Measurements from ENCODE around the gene COX6A1.

COX6A1 gene

GRCh38 chr12:120468821-120469449 lies 31.0 kb downstream of the COX6A1 start:
- TF ChIP-seq, protein P1, sequence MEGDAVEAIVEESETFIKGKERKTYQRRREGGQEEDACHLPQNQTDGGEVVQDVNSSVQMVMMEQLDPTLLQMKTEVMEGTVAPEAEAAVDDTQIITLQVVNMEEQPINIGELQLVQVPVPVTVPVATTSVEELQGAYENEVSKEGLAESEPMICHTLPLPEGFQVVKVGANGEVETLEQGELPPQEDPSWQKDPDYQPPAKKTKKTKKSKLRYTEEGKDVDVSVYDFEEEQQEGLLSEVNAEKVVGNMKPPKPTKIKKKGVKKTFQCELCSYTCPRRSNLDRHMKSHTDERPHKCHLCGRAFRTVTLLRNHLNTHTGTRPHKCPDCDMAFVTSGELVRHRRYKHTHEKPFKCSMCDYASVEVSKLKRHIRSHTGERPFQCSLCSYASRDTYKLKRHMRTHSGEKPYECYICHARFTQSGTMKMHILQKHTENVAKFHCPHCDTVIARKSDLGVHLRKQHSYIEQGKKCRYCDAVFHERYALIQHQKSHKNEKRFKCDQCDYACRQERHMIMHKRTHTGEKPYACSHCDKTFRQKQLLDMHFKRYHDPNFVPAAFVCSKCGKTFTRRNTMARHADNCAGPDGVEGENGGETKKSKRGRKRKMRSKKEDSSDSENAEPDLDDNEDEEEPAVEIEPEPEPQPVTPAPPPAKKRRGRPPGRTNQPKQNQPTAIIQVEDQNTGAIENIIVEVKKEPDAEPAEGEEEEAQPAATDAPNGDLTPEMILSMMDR (conservative IDR thresholded peaks at IDR 0.05) = no peak

DNA sequence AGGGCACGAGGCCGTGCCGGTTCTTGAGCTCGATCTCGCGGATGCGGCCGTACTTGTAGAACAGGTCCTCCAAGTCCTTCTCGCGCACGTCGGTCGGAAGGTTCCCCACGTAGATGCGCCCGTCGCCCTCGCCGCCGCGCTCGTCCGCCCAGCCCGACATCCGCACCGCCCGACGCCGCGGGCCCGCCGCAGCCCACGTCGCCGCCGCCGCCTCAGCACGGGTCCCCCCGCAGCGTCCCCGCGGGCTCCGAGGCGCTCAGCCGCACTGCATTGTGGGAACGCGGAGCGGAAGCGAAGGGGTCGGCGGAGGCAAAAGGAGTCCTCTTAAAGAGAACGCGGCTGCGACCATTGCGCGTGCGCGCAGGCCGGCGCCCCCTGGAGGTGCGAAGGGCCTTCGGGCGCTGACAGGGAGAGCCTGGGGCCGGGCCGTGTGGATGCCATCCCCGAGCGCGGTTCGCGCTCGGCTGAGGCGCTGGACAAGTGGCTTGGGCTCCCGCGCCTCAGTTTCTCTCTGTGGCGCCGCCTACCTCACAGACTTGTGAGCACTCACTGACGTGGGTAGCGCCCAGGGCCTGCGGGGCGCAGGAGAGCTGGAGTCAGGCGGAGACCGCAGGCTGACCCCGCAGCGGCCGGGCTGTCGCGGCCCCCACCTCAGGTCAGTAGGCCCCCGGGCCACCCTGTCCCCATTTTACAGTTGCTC lies 31.7 kb downstream of the COX6A1 start, which contains the start of gene SRSF9:
Gene SRSF9, minus strand, starts transcription at position 299 of the 700 bp plus-strand sequence. Its CDS starts 139 bp downstream, at position 160.
- TF ChIP-seq, protein P1 (conservative IDR thresholded peaks at IDR 0.05) = peak; percentile 96
- H3K27ac ChIP-seq = peak within 1 kb of the TSS; percentile 98

More at GRCh38 chr12:120468821-120469449, 31.0 kb downstream of the COX6A1 start:
- H3K27ac ChIP-seq = peak overlapping the region; percentile 98

DNA sequence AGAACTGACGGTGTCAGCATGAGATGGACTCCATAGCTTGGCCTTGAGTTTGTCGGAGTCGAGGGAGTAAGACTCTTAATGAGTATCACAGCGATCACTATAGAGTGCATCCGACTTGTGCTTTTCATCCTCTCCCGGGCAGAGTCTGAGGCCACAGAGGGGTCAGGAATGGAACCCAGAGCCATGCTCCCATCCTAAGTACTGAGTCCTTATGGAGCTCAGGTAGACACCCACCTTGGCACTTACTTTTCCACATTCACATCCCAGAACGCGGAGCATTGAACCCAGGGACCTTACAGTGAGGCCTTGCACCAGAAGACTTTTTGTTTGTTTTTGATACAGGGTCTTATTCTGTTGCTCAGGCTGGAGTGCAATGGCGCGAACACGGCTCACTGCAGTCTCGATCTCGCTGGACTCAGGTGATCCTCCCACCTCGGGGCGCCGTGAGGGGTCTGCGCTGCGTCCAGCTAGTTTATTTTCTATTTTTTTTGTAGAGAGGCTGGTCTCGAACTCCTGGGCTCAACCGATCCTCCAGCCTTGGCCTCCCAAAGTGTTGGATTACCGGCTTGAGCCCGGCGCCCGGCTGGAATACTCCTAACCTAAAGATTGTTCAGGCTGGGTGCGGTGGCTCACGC lies 32.4 kb downstream of the COX6A1 start:
- TF ChIP-seq, protein P1 (conservative IDR thresholded peaks at IDR 0.05) = no peak
- peak overlapping the region; percentile 98 for H3K27ac ChIP-seq

DNA sequence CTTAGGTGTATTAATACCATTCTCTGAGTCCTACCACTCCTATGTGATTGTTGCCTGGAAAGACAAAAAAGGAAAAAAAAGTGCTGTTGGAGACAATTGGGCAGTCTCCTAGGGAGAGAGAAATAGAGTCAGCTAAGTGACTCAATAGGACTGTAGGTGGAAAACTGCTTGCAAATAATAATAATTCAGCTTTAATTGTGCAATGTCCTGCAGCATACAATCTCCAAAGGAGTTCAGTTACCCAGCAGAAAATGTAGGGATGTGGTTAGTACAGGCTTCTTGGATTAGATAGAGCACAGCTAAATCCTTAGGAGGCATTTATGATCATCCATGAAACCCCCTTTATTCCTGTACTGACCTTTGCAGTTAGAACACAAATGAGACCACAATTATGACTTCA lies 34.6 kb downstream of the COX6A1 start:
- TF ChIP-seq, protein P1 (conservative IDR thresholded peaks at IDR 0.05) = no peak
- H3K27ac ChIP-seq = peak overlapping the region; percentile 88

GRCh38 chr12:120473807-120474615 lies 36.1 kb downstream of the COX6A1 start:
- TF ChIP-seq, protein P1 (conservative IDR thresholded peaks at IDR 0.05) = no peak
- H3K27ac ChIP-seq = peak overlapping the region; percentile 88

DNA sequence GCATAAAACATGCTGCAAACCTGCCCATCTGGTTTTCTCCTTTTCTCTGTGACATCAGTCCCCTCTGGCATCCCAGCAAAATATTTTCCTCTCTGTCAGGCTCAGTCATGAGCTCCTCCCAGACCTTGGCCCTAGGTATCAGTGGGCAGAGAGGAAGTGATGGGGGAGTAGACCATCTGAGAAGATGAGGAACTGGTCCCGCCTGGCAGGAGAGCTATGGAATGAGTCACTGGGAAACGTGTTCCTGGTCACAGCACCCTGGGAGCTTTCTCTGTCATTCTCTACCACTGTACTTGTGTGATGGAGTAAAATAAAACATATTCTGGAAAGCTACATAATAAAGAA lies 36.7 kb downstream of the COX6A1 start:
- TF ChIP-seq, protein P1 (conservative IDR thresholded peaks at IDR 0.05) = no peak
- peak overlapping the region; percentile 88 for H3K27ac ChIP-seq
